Sigmoid colon (tissue), 4 donors: ENCODE results near the gene TBCD.

Experiments
- CTCF ChIP-seq, 4 experiments: fragments of 450-650 bp in 3 of 4; fragments of 200-600 bp in 1 of 4; IDR thresholded peaks; one replicate each; pipeline ENCODE4 v1.5.1; 2016 to 2019; ENCODE audit warnings: antibody characterized with exemption in 4 of 4, mild to moderate bottlenecking in 3 of 4, moderate library complexity in 2 of 4
- EP300 ChIP-seq, 4 donors: sonication (generic); formaldehyde crosslinking; IDR thresholded peaks; one replicate each; pipeline ENCODE4 v1.6.1; 2017; ENCODE audit warnings: antibody characterized with exemption in 4 of 4

GRCh38 chr17:82767041-82767754 lies 15.3 kb downstream of the TBCD start:
- TF ChIP-seq CTCF (IDR thresholded peaks at IDR 0.05) (peak in 3 of 4 experiments; percentile 11 to 43 (median 31)), EP300 (IDR thresholded peaks at IDR 0.05) (no peak)
